GM12878 (cell line): ENCODE results near the gene PABPC1L. TPM values are rescaled to one million over a fixed set of nuclear protein-coding genes. Genes with fewer than 3 reads are reported as not detected.

Source experiments
- ATAC-seq: fragments of 200-7000 bp; cut with Tn5 transposase; 3 replicates; pipeline ENCODE4 v1.9.1; 2020; ENCODE audit warnings: mild to moderate bottlenecking, moderate library complexity
- BruUV-seq: library from RNA; stranded (reverse); fragments of 400-500 nt; replicated peaks from 2 replicates; lab custom pipeline; 2021; lab: Mats Ljungman, UMichigan
- CTCF ChIA-PET: fragments of 300-600 bp; sonication (Branson Sonifier 250); formaldehyde crosslinking; extraction: SDS; loops from one replicate; lab custom pipeline; 2021; ENCODE audit warnings: inconsistent platforms; lab: Yijun Ruan, JAX
- POLR2A ChIA-PET: fragments of 350-600 bp; formaldehyde crosslinking; extraction: SDS; loops from one replicate; lab custom pipeline; 2021; ENCODE audit warnings: inconsistent platforms; lab: Charles Lee
- RAD21 ChIA-PET: fragments of 300-600 bp; sonication (Branson Sonifier 250); formaldehyde crosslinking; loops from one replicate; lab custom pipeline; 2023; ENCODE audit warnings: antibody characterized with exemption; ENCODE audit not compliant: unreplicated experiment; lab: Charles Lee
- SMC1A ChIA-PET: fragments of 300-600 bp; sonication (Branson Sonifier 250); formaldehyde crosslinking; loops from one replicate; lab custom pipeline; 2023; ENCODE audit not compliant: unreplicated experiment, uncharacterized antibody; lab: Charles Lee
- DNase-seq: peaks from one replicate; pipeline ENCODE4 v3.0.0-alpha.2; 2011; ENCODE audit warnings: low read depth, low spot score
- FAIRE-seq: peaks from 3 replicates; lab custom pipeline; 2011; peaks lifted over from hg19 to GRCh38; lab: Jason Lieb, UNC
- H2AFZ ChIP-seq: 2 replicates; pipeline ENCODE4 v1.6.0; 2011; ENCODE audit warnings: low read depth, low read length, control low read depth; ENCODE audit not compliant: control insufficient read depth
- H3K27ac ChIP-seq: 2 replicates; pipeline ENCODE4 v1.5.1; 2011; ENCODE audit warnings: control low read depth; ENCODE audit not compliant: control insufficient read depth, insufficient read depth
- H3K27me3 ChIP-seq, 2 experiments: replicated peaks in 1 of 2; 2 replicates each; pipeline versions ENCODE4 v1.6.0 to v1.6.1; 2011; ENCODE audit warnings: low read length in 1 of 2; ENCODE audit not compliant: control insufficient read depth in 2 of 2, insufficient read depth in 2 of 2
- H3K36me3 ChIP-seq, 2 experiments: 2 replicates each; pipeline ENCODE4 v1.5.1; 2011; ENCODE audit warnings: low read length in 1 of 2; ENCODE audit not compliant: control insufficient read depth in 2 of 2, insufficient read depth in 2 of 2
- H3K4me1 ChIP-seq: 2 replicates; pipeline ENCODE4 v1.6.1; 2011; ENCODE audit warnings: mild to moderate bottlenecking, low read length, moderate library complexity, mixed read lengths; ENCODE audit not compliant: control insufficient read depth, insufficient read depth
- H3K4me2 ChIP-seq: 2 replicates; pipeline ENCODE4 v1.6.0; 2011; ENCODE audit warnings: control low read depth; ENCODE audit not compliant: control insufficient read depth, insufficient read depth
- H3K4me3 ChIP-seq: fragments of 200-600 bp; sonication (generic); 2 replicates; pipeline ENCODE4 v1.5.1; 2016
- H3K79me2 ChIP-seq: 2 replicates; pipeline ENCODE4 v1.6.0; 2011; ENCODE audit warnings: low read length; ENCODE audit not compliant: control insufficient read depth, insufficient read depth
- H3K9ac ChIP-seq: 2 replicates; pipeline ENCODE4 v1.8.0; 2011; ENCODE audit warnings: low read length, control low read depth, mixed read lengths; ENCODE audit not compliant: control insufficient read depth, insufficient read depth
- H3K9me3 ChIP-seq: replicated peaks from 3 replicates; pipeline ENCODE4 v1.5.1; 2011; ENCODE audit warnings: mild to moderate bottlenecking, low read length; ENCODE audit not compliant: control insufficient read depth, insufficient read depth
- H4K20me1 ChIP-seq: 2 replicates; pipeline ENCODE4 v1.6.0; 2011; ENCODE audit not compliant: control insufficient read depth, insufficient read depth
- BACH1 ChIP-seq: fragments of 450-650 bp; IDR thresholded peaks from 2 replicates; pipeline ENCODE4 v1.6.1; 2017; ENCODE audit warnings: mild to moderate bottlenecking, borderline replicate concordance
- CBX5 ChIP-seq: sonication (generic); IDR thresholded peaks from 2 replicates; pipeline ENCODE4 v1.6.1; 2016; ENCODE audit warnings: low read depth, moderate library complexity, mild to moderate bottlenecking, inconsistent platforms
- CUX1 ChIP-seq: IDR thresholded peaks from 2 replicates; pipeline ENCODE4 v1.6.1; 2012; ENCODE audit warnings: improper control_type of control experiment, low read depth, low read length; ENCODE audit not compliant: insufficient replicate concordance
- ESRRA ChIP-seq: IDR thresholded peaks from 2 replicates; pipeline ENCODE4 v1.6.1; 2012; ENCODE audit warnings: mild to moderate bottlenecking, low read length, improper control_type of control experiment
- FOS ChIP-seq: IDR thresholded peaks from 3 replicates; pipeline ENCODE4 v1.6.1; 2011; ENCODE audit warnings: borderline replicate concordance; ENCODE audit not compliant: insufficient read length; ENCODE audit errors: extremely low read depth
- LARP7 ChIP-seq: fragments of 450-650 bp; IDR thresholded peaks from 2 replicates; pipeline ENCODE4 v1.6.1; 2017; ENCODE audit warnings: mild to moderate bottlenecking
- MEF2A ChIP-seq: IDR thresholded peaks from 2 replicates; pipeline ENCODE4 v1.6.1; 2011; ENCODE audit warnings: low read depth, mild to moderate bottlenecking, low read length, moderate library complexity; ENCODE audit not compliant: insufficient read depth
- MTA2 ChIP-seq: fragments of 450-650 bp; IDR thresholded peaks from 2 replicates; pipeline ENCODE4 v1.6.1; 2016; ENCODE audit warnings: low read depth, mild to moderate bottlenecking, moderate library complexity
- RAD51 ChIP-seq: fragments of 450-650 bp; IDR thresholded peaks from 2 replicates; pipeline ENCODE4 v1.6.1; 2016; ENCODE audit warnings: moderate library complexity, mild to moderate bottlenecking, inconsistent platforms
- SMAD5 ChIP-seq: IDR thresholded peaks from 2 replicates; pipeline ENCODE4 v1.6.1; 2016; ENCODE audit warnings: antibody characterized with exemption, low read depth
- SP1 ChIP-seq: IDR thresholded peaks from one replicate; pipeline ENCODE4 v1.6.1; 2011; ENCODE audit warnings: low read depth, low read length
- TARDBP ChIP-seq: IDR thresholded peaks from 2 replicates; pipeline ENCODE4 v1.6.1; 2016; ENCODE audit warnings: borderline replicate concordance
- ZNF217 ChIP-seq: fragments of 450-650 bp; IDR thresholded peaks from 2 replicates; pipeline ENCODE4 v1.6.1; 2017; ENCODE audit warnings: antibody characterized with exemption, mild to moderate bottlenecking
- ZNF384 ChIP-seq: IDR thresholded peaks from 2 replicates; pipeline ENCODE4 v1.6.1; 2012; ENCODE audit warnings: low read depth, mild to moderate bottlenecking, low read length, improper control_type of control experiment, borderline replicate concordance
- WGBS: methylation state at CpG from one replicate; pipeline ENCODE4 v1.1.6; 2016; ENCODE audit warnings: low lambda C conversion rate; ENCODE audit not compliant: insufficient replicate concordance, insufficient coverage; ENCODE audit errors: missing lambda C conversion rate; 5-methylcytosine and 5-hydroxymethylcytosine counted together
- in situ Hi-C: fragments of 300-500 bp; cut with MboI; formaldehyde crosslinking; loops from 9 replicates; pipeline ENCODE4 v1.14.3; 2018; ENCODE audit warnings: mixed read lengths
- intact Hi-C: fragments of 100-400 bp; cut with micrococcal nuclease; formaldehyde crosslinking; loops from one replicate; pipeline ENCODE4 v1.14.2; 2022; ENCODE audit not compliant: unreplicated experiment
- polyA plus RNA-seq, 11 experiments: library from polyadenylated mRNA; depleted of rRNA in 4 of 11; unstranded in 6 of 11; stranded (reverse) in 5 of 11; fragments of >200 nt; fragmentation: Nextera tagmentation in 4 of 11; fragmentation: Illumina TruSeq in 1 of 11; extraction: Ambion mirVana in 4 of 11; extraction: Trizol in 1 of 11; gene quantifications; 1 replicate in 1 of 11; 2 replicates in 10 of 11; pipeline versions ENCODE4 v1.2.1 to v1.2.3, GENCODE V29; 2011 to 2016; ENCODE audit warnings: inconsistent platforms in 2 of 11, missing spikeins in 2 of 11, low read depth in 1 of 11
- total RNA-seq, 4 experiments: library from RNA; depleted of rRNA in 3 of 4; stranded (reverse); fragments of >200 nt in 3 of 4; fragmentation: Illumina TruSeq in 1 of 4; extraction: Trizol in 1 of 4; gene quantifications; 2 replicates each; pipeline versions ENCODE4 v1.2.1 to v1.2.3, GENCODE V29; 2013 to 2021

The PABPC1L gene
- total and polyA plus RNA-seq, 10 of the 15 experiments (the other 5 are each of a cell fraction or from before 2014, with no cell fraction given) = 6.1 to 66.8 (median 11.9) TPM

DNA sequence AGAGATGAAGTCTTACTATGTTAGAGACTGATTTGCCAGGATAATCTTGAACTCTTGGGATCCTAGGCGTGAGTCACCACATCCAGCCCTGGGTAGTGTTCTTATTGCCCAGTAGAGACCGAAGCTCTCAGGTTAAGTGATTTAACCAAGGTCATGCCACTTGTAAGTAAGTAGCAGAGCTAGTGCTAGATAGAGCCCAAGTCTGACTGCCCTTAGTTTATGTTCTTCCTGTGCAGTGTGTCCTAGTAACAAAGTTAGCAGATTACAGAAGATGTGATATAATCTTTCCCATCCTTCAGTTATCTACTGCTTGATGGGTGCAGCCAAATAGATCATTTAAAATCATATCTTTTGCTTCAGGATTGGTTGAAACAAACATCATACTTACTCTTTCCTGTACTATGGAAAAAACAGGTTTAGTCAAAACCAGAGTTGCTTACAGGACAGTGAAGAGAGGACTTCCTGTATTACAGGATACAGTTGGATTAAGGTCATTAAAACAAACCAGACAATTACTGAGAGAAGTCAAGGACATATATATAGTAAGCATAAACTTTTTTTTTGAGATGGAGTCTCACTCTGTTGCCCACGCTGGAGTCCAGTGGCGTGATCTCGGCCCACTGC is 9.5 kb upstream of the PABPC1L start:
- ChIA-PET CTCF (no interaction called here), SMC1A (interaction anchor here (0.6 to 1.0 kb wide), 2 partner anchors 16 to 60 kb away, joined by 3 read pairs; no protein-coding TSS in a partner anchor), POLR2A (interaction anchor here (0.8 to 1.0 kb wide), 2 partner anchors 13 to 251 kb away, joined by 3 read pairs; no protein-coding TSS in a partner anchor)

DNA sequence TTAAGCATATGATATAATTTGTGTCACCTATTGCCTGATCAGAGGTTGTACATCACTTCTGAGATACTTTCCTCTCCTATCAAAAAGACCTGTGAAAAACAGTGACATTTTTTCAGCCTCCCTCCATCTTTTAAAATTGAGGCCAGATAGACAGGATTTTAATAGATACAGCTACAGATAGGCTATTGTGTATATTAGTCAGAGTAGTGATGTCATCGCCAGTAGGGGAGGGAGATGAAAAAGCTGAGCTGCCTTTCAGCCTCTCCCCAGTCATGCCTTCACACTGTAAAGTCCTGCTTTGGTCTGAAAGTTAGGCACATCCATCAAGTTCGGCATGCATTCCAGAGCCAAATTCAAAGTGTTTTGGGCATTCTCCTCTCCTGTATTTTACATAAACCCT is 7.9 kb upstream of the PABPC1L start:
- CTCF ChIA-PET = no interaction called here
- Histone ChIP-seq H3K9ac (no peak overlapping the region), H3K27me3 (no peaks in the 10 kb centered on the region), H3K4me3 (no peak overlapping the region), H3K36me3 (peaks cover 11 to 37% of the 10 kb centered on the region in 2 experiments)
- FAIRE-seq = no peak
- SMC1A ChIA-PET = interaction anchor here (1.6 to 2.9 kb wide), 2 partner anchors 9 to 194 kb away, joined by 4 to 15 read pairs; no protein-coding TSS in a partner anchor
- BruUV-seq = no TSS peak
- in situ Hi-C loops = no loop called here
- ATAC-seq = 0 out of 3 replicates have a peak, but pooled peaks have one; percentile 20
- no peak for TF ChIP-seq LARP7
- no peak for TF ChIP-seq TARDBP
- no peak for TF ChIP-seq SP1
- no peak for TF ChIP-seq MTA2
- TF ChIP-seq CUX1 = no peak
- no peak for TF ChIP-seq FOS
- no peak for TF ChIP-seq MEF2A
- TF ChIP-seq, all 136 proteins: peak for 0
- peaks cover 14% of the 10 kb centered on the region for H3K4me1 ChIP-seq
- H4K20me1 ChIP-seq = peaks cover 14% of the 10 kb centered on the region; the same call in 1 of the 2 replicates
- intact Hi-C loops = no loop called here
- ChIA-PET POLR2A (no interaction called here), RAD21 (no interaction called here)
- H3K27ac ChIP-seq = no peak overlapping the region
- WGBS = 70% methylated on average over 2 of the region's 2 CpGs
- H2AFZ ChIP-seq = no peak overlapping the region
- DNase-seq = no peak
- H3K79me2 ChIP-seq = peaks cover 37% of the 10 kb centered on the region
- no peaks in the 10 kb centered on the region for H3K9me3 ChIP-seq
- no peak overlapping the region for H3K4me2 ChIP-seq

More for the DNA sequence above, 9.5 kb upstream of the PABPC1L start:
- TF ChIP-seq ZNF384 = no peak
- TF ChIP-seq BACH1 = no peak
- no peak for TF ChIP-seq RAD51
- no peak for TF ChIP-seq CBX5
- no peak for TF ChIP-seq SMAD5
- no peak for TF ChIP-seq ZNF217
- TF ChIP-seq ESRRA = no peak
- intact Hi-C loops (no loop called here), in situ Hi-C loops (no loop called here)
- RAD21 ChIA-PET = no interaction called here
- Histone ChIP-seq H3K4me1 (peaks cover 18% of the 10 kb centered on the region), H3K4me3 (no peak overlapping the region), H3K27me3 (no peaks in the 10 kb centered on the region), H2AFZ (no peak overlapping the region), H4K20me1 (peaks cover 17% of the 10 kb centered on the region; the same call in 1 of the 2 replicates), H3K36me3 (peaks cover 9 to 31% of the 10 kb centered on the region in 2 experiments), H3K4me2 (no peak overlapping the region), H3K27ac (no peak overlapping the region), H3K79me2 (peaks cover 53% of the 10 kb centered on the region), H3K9me3 (no peaks in the 10 kb centered on the region), H3K9ac (no peak overlapping the region)
- BruUV-seq = no TSS peak
- DNase-seq = no peak
- FAIRE-seq = no peak
- ATAC-seq = peak; percentile 21; the same call in 1 of the 3 replicates
- WGBS = 88% methylated on average over 4 of the region's 5 CpGs
